Sigmoid colon (tissue), 4 donors: ENCODE results near the gene TYMP.

Source experiments
- CTCF ChIP-seq, 4 experiments: fragments of 450-650 bp in 3 of 4; fragments of 200-600 bp in 1 of 4; IDR thresholded peaks; one replicate each; pipeline ENCODE4 v1.5.1; 2016 to 2019; ENCODE audit warnings: antibody characterized with exemption in 4 of 4, mild to moderate bottlenecking in 3 of 4, moderate library complexity in 2 of 4
- EP300 ChIP-seq, 4 donors: sonication (generic); formaldehyde crosslinking; IDR thresholded peaks; one replicate each; pipeline ENCODE4 v1.6.1; 2017; ENCODE audit warnings: antibody characterized with exemption in 4 of 4
- POLR2A ChIP-seq, 2 donors: fragments of 450-650 bp; IDR thresholded peaks; one replicate each; pipeline ENCODE4 v1.6.1; 2016; ENCODE audit warnings: antibody characterized with exemption in 2 of 2, mild to moderate bottlenecking in 2 of 2, moderate library complexity in 2 of 2
- POLR2AphosphoS5 ChIP-seq, 4 donors: sonication (generic); formaldehyde crosslinking; IDR thresholded peaks; one replicate each; pipeline ENCODE4 v1.6.1; 2017; ENCODE audit warnings: antibody characterized with exemption in 4 of 4

GRCh38 chr22:50537765-50538164 is 8.0 kb upstream of the TYMP start:
- no peak for TF ChIP-seq CTCF (IDR thresholded peaks at IDR 0.05)
- no peak for TF ChIP-seq POLR2A (IDR thresholded peaks at IDR 0.05)
- TF ChIP-seq EP300 (IDR thresholded peaks at IDR 0.05), result no peak
- TF ChIP-seq POLR2AphosphoS5 (IDR thresholded peaks at IDR 0.05), result no peak
